Lower lobe of right lung (tissue), 2 donors: ENCODE data around the gene GRAP2. TPM values are rescaled to one million over a fixed set of nuclear protein-coding genes. Genes with fewer than 3 reads are reported as not detected.

Experiments
- ATAC-seq, 2 donors: fragments of 200-7000 bp; cut with Tn5 transposase; one replicate each; pipeline ENCODE4 v1.9.1; 2020 to 2022; ENCODE audit warnings: mild to moderate bottlenecking in 2 of 2, moderate library complexity in 2 of 2
- DNase-seq: peaks from one replicate; pipeline ENCODE4 v3.0.0-alpha.2; 2020
- H3K27ac ChIP-seq: fragments of 200-600 bp; one replicate; pipeline ENCODE4 v1.8.0; 2022
- H3K27me3 ChIP-seq: fragments of 200-600 bp; one replicate; pipeline ENCODE4 v1.8.0; 2022; ENCODE audit warnings: low read depth
- H3K36me3 ChIP-seq: fragments of 200-600 bp; one replicate; pipeline ENCODE4 v1.8.0; 2022; ENCODE audit warnings: mild to moderate bottlenecking
- H3K4me1 ChIP-seq: fragments of 200-600 bp; one replicate; pipeline ENCODE4 v1.8.0; 2022
- H3K4me3 ChIP-seq: fragments of 200-600 bp; one replicate; pipeline ENCODE4 v1.8.0; 2022; ENCODE audit warnings: mild to moderate bottlenecking
- H3K9me3 ChIP-seq: fragments of 200-600 bp; one replicate; pipeline ENCODE4 v1.8.0; 2022
- intact Hi-C: fragments of 100-400 bp; cut with DNase I; formaldehyde crosslinking; loops from one replicate; pipeline ENCODE4 v1.11.0; 2022
- total RNA-seq: library from RNA; stranded (reverse); fragmentation: NEBNext Ultra II Directional; extraction: Animal tissue kit (Norgen Biotek cat#: 25700); gene quantifications from one replicate; pipeline ENCODE4 v1.2.1, GENCODE V29; 2021
- TF ChIP-seq, protein P1 (sequence below): fragments of 200-600 bp; IDR thresholded peaks from one replicate; pipeline ENCODE4 v1.8.0; 2022; ENCODE audit warnings: antibody characterized with exemption, mild to moderate bottlenecking
- donor health status: DM: no; HTN: yes; CAD: no; lungs with severe emphysema.

The GRAP2 gene
- total RNA-seq, 1 donor from 2014 or later, result 9.5 TPM

DNA sequence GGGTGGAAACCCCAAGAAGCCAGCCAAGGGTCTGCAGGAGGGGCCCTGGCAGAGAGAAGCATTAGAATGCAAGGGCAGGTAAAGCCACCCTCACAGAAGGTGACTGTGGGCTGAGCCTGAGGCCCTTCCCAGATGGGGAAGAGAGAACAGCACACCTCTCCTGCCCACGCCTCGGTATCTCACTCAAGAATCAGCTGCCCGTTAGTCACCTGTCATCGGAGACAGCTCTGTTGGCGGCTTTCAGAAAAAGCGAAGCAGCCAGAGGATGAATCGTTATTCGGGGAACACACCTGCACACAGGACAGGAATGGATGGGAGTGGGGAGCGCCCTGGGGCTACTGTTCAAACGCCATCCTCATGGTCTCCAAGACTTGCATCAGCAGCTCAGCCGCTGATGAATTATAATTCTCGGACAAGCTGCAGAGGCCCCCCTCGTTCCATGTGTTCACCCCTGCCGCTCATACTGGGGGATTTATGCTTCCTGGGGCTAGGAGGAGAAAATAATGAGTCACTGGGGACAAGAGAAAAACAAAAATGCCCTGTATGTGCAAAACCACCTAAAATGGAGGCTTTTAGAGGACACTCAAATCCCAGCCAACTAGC lies 37.7 kb downstream of the GRAP2 start:
- intact Hi-C loops, result no loop called here
- Histone ChIP-seq H3K27me3 (peaks cover 49% of the 10 kb centered on the region), H3K27ac (no peak overlapping the region)

DNA sequence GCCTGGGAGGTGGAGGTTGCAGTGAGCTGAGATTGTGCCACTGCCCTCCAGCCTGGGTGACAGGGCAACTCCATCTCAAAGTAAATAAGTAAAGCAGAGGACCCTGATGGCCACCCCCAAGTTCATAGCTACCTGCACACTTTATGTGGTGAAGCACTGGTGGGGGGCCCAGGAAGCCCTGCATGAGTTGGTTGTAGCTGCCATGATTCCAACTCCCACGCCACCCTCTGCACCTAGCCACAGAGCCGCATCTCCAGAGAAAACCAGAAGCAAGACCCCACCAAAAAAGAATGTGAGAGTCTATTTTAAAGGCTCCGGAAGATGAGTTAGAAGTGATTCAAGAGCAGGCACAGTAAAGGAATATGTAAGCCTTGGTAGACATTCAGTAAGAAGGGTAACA lies 38.9 kb downstream of the GRAP2 start:
- Histone ChIP-seq H3K36me3 (no peaks in the 10 kb centered on the region), H3K4me3 (no peak overlapping the region), H3K27ac (no peak overlapping the region), H3K27me3 (peaks cover 50% of the 10 kb centered on the region), H3K4me1 (no peaks in the 10 kb centered on the region), H3K9me3 (no peaks in the 10 kb centered on the region)
- intact Hi-C loops, result no loop called here
- ATAC-seq, result no peak
- TF ChIP-seq, protein P1, sequence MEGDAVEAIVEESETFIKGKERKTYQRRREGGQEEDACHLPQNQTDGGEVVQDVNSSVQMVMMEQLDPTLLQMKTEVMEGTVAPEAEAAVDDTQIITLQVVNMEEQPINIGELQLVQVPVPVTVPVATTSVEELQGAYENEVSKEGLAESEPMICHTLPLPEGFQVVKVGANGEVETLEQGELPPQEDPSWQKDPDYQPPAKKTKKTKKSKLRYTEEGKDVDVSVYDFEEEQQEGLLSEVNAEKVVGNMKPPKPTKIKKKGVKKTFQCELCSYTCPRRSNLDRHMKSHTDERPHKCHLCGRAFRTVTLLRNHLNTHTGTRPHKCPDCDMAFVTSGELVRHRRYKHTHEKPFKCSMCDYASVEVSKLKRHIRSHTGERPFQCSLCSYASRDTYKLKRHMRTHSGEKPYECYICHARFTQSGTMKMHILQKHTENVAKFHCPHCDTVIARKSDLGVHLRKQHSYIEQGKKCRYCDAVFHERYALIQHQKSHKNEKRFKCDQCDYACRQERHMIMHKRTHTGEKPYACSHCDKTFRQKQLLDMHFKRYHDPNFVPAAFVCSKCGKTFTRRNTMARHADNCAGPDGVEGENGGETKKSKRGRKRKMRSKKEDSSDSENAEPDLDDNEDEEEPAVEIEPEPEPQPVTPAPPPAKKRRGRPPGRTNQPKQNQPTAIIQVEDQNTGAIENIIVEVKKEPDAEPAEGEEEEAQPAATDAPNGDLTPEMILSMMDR, result no peak
- DNase-seq, result no peak

More for the DNA sequence above, 37.7 kb downstream of the GRAP2 start:
- DNase-seq, result no peak
- no peak overlapping the region for H3K4me3 ChIP-seq
- TF ChIP-seq, protein P1, result no peak
- no peak for ATAC-seq
- no peaks in the 10 kb centered on the region for H3K9me3 ChIP-seq
- H3K36me3 ChIP-seq, result no peaks in the 10 kb centered on the region
- H3K4me1 ChIP-seq, result no peaks in the 10 kb centered on the region

DNA sequence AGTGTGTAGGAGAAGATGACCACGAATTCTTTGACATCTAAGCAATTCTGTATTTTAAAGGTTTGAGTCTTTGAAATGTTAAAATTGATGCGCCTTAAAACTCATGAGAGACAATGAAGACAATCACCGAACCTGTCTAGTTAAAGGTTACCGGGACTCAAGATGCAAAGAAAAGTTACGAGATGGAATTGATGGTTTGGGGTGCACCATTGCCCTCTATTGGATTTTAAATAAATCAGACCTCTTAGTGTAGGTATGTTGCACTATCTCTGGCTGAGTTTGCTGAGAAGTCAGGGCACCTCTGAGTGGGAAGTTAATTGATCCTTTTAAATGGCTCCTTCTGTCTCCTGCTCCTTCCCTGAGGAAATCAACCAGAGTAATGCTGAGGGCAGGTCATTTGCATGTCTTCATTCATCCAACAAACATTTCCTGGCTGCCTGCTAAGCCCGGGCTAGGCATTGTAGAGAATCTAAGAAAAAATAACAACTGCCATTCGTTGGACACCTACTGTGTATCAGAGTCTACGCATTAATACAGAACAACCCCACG lies 39.9 kb downstream of the GRAP2 start:
- TF ChIP-seq, protein P1, result no peak
- Histone ChIP-seq H3K4me1 (no peaks in the 10 kb centered on the region), H3K9me3 (no peaks in the 10 kb centered on the region), H3K27me3 (peaks cover 50% of the 10 kb centered on the region), H3K36me3 (no peaks in the 10 kb centered on the region), H3K27ac (no peak overlapping the region), H3K4me3 (no peak overlapping the region)
- no peak for DNase-seq
- intact Hi-C loops, result no loop called here
- no peak for ATAC-seq

DNA sequence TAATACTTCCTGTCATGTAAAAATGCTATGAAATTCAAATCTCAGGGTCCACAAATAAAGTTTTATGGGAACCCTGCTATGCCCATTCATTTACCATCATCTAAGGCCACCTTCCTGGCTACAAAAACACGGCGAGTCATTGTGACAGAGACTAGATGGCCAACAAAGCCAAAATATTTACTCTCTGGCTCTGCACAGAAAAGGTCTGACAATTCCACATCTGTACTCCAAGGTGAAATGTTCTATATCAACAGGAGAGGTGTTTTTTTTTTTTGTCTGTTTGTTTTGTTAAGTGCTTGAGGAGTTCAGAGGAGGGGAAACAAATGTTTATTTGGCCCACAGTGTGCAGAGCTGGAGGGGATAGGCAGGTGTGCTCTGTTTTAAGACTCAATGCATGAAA lies 40.7 kb downstream of the GRAP2 start:
- TF ChIP-seq, protein P1, result no peak
- ATAC-seq (no peak), DNase-seq (no peak)
- H3K9me3 ChIP-seq, result no peaks in the 10 kb centered on the region
- H3K4me1 ChIP-seq, result peaks cover under 1% of the 10 kb centered on the region
- H3K27me3 ChIP-seq, result peaks cover 45% of the 10 kb centered on the region
- no peak overlapping the region for H3K4me3 ChIP-seq
- H3K27ac ChIP-seq, result no peak overlapping the region
- no peaks in the 10 kb centered on the region for H3K36me3 ChIP-seq
- intact Hi-C loops, result no loop called here

DNA sequence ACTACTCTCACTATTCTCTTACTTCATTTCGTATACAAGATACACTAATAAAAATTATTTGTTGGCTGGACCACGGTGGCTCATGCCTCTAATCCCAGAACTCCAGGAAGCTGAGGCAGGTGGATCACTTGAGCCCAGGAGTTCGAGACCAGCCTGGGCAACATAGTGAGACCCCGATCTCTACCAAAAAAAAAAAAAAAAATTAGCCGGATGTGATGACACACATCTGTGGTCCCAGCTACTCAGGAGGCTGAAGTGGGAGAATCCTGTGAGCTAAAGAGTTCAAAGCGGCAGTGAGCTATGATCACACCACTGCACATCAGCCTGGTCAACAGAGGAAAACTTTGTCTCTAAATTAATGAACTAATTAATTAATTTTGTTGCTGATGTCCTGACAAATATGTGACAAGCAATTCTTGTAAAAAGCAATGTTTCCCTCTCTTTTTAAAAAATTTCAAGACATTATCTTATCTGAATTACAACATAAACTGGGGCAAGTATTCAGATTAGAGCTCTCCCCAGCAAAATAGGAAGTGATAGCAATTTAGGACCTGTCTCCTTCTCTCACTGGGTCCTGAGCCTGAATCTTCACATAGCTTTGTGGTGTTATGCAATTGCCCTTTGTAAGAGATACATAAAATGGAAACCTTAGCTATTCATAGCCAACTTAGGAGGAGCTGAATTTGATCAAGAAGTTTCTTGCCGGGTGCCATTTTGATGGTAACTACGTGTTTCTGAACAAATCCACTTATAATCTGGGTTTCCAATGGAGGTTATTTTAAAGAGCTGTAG lies 41.8 kb downstream of the GRAP2 start:
- Histone ChIP-seq H3K27ac (no peak overlapping the region), H3K4me3 (no peak overlapping the region), H3K4me1 (peaks cover 11% of the 10 kb centered on the region), H3K36me3 (no peaks in the 10 kb centered on the region), H3K9me3 (no peaks in the 10 kb centered on the region), H3K27me3 (peaks cover 35% of the 10 kb centered on the region)
- ATAC-seq (no peak), DNase-seq (no peak)
- TF ChIP-seq, protein P1, result no peak
- intact Hi-C loops, result no loop called here
